Right cardiac atrium (tissue), 5 donors: ENCODE data around the gene SF1. TPM values are rescaled to one million over a fixed set of nuclear protein-coding genes. Genes with fewer than 3 reads are reported as not detected.

Experiments used
- ATAC-seq, 2 donors: fragments of 200-7000 bp; cut with Tn5 transposase; one replicate each; pipeline versions ENCODE4 v1.8.0 to v1.9.1; 2020; ENCODE audit warnings: moderate library complexity in 2 of 2, mild to moderate bottlenecking in 1 of 2
- DNase-seq, 3 donors: peaks; one replicate each; pipeline ENCODE4 v3.0.0-alpha.2; 2020
- H3K27ac ChIP-seq: one replicate; pipeline ENCODE4 v1.5.1; 2013; ENCODE audit warnings: mild to moderate bottlenecking, low read length, control low read depth, moderate library complexity
- H3K27me3 ChIP-seq: one replicate; pipeline ENCODE4 v1.6.1; 2013; ENCODE audit not compliant: control insufficient read depth, insufficient read depth
- H3K4me1 ChIP-seq: one replicate; pipeline ENCODE4 v1.6.1; 2013; ENCODE audit warnings: low read length; ENCODE audit not compliant: control insufficient read depth, insufficient read depth
- H3K4me3 ChIP-seq: one replicate; pipeline ENCODE4 v1.5.1; 2013; ENCODE audit warnings: low read length, control low read depth
- H3K9me3 ChIP-seq: one replicate; pipeline ENCODE4 v1.6.1; 2013; ENCODE audit warnings: low read length; ENCODE audit not compliant: control insufficient read depth
- WGBS: extraction: QIAGEN DNeasy Blood & Tissue Kit; methylation state at CpG from one replicate; pipeline ENCODE4 v1.1.7; 2013; 5-methylcytosine and 5-hydroxymethylcytosine counted together
- intact Hi-C, 4 donors: fragments of 100-400 bp; cut with DNase I; formaldehyde crosslinking; loops; one replicate each; pipeline versions ENCODE4 v1.11.0 to v1.14.0; 2022 to 2023
- polyA plus RNA-seq: library from polyadenylated mRNA; stranded (reverse); fragments of 200-250 nt; gene quantifications from one replicate; pipeline ENCODE4 v1.2.3, GENCODE V29; 2013
- total RNA-seq, 4 donors: library from RNA; stranded (reverse); fragmentation: NEBNext Ultra II Directional; extraction: Animal tissue kit (Norgen Biotek cat#: 25700); gene quantifications; one replicate each; pipeline ENCODE4 v1.2.1, GENCODE V29; 2021
- donor health status: healthy with polysubstance abuse.
- donor health status: DM: no; HTN: yes; CAD: no.
- donor health status: DM: no; HTN: no; CAD: no.
- donor health status: DM: no; HTN: yes; CAD: no; lungs with severe emphysema.
- donor health status: DM: yes; HTN: yes; CAD: no.

Gene SF1
- total and polyA plus RNA-seq, 5 donors, result 72.8 to 203 (median 195) TPM

- no peak overlapping the region for H3K27ac ChIP-seq
- H3K27me3 ChIP-seq, result no peaks in the 10 kb centered on the region
- WGBS, result 44% methylated on average over 9 of the region's 9 CpGs
- ATAC-seq (no peak), DNase-seq (peak in 2 of 3 donors; percentile 30 to 36)
- intact Hi-C loops, result no loop called here
- H3K4me3 ChIP-seq, result no peak overlapping the region
- H3K4me1 ChIP-seq, result no peaks in the 10 kb centered on the region
- no peaks in the 10 kb centered on the region for H3K9me3 ChIP-seq
Measured at GRCh38 chr11:64726211-64726641, 52.1 kb downstream of the SF1 start.

GRCh38 chr11:64724863-64725532 lies 53.3 kb downstream of the SF1 start:
- Histone ChIP-seq H3K4me3 (no peak overlapping the region), H3K9me3 (no peaks in the 10 kb centered on the region), H3K27ac (no peak overlapping the region), H3K27me3 (no peaks in the 10 kb centered on the region), H3K4me1 (no peaks in the 10 kb centered on the region)
- ATAC-seq (no peak), DNase-seq (peak in 1 of 3 donors; percentile 14)
- intact Hi-C loops, result loop anchor here in 1 of 4 donors (5.0 kb wide), 1 partner anchor 38 kb away; no protein-coding TSS in a partner anchor
- 71% methylated on average over 7 of the region's 7 CpGs for WGBS

DNA sequence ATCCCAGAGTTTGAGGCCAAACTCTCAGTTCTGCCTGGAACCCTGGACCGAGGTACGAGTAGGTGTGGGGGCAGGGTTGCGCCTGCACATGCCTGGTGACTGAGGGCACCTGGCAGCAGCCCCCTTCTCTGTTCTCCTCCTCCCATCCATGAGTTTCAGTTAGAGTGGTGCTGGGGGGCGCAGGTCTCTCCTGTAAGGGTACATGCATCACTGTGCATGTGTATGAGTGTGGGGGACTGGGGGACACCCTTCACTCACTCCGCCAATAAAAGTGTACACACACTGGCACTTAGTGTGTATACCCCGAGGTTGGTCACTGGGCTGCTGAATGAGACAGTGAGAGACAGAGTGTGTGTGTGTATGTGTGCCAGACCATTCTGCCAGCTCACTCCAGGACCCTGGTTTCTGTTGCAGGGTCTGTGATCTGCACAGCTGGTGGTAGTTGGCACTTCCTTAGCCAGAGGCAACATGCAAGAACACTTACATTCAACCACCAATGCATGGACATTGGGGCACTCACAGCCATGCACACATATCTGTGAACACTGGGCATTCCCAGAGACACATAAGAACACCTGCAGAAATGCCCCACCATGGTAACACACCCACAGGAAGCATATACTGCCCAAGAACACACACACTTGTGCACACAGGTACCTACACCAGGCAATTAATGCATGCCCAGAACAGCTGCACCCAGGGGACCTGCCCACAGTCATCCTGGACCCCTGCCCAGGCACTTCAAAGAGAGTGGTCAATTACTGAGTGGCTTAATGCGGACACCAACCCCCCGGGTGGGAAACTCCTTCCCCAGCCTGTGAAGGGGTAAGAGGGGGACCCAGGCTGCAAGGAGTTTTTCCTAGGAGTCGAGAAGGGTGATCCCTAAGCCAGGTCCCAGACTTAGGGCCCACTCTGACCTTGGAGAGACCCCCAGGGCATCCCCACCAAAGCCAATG lies 54.2 kb downstream of the SF1 start:
- no peaks in the 10 kb centered on the region for H3K9me3 ChIP-seq
- H3K27me3 ChIP-seq, result no peaks in the 10 kb centered on the region
- 66% methylated on average over 9 of the region's 9 CpGs for WGBS
- ATAC-seq (no peak), DNase-seq (peak in 1 of 3 donors; percentile 26)
- no peak overlapping the region for H3K4me3 ChIP-seq
- H3K4me1 ChIP-seq, result no peaks in the 10 kb centered on the region
- intact Hi-C loops, result loop anchor here in 2 of 4 donors (2.0 to 5.0 kb wide), 2 partner anchors 35 to 37 kb away; no protein-coding TSS in a partner anchor
- H3K27ac ChIP-seq, result no peak overlapping the region

- WGBS, result 2% methylated on average over 66 of the region's 66 CpGs
Measured at GRCh38 chr11:64723117-64723906, 55.0 kb downstream of the SF1 start, which contains the start of gene NRXN2. TSS of gene NRXN2 (minus strand) at chr11:64723197. CDS start at chr11:64713699, 9,498 bp downstream.

DNA sequence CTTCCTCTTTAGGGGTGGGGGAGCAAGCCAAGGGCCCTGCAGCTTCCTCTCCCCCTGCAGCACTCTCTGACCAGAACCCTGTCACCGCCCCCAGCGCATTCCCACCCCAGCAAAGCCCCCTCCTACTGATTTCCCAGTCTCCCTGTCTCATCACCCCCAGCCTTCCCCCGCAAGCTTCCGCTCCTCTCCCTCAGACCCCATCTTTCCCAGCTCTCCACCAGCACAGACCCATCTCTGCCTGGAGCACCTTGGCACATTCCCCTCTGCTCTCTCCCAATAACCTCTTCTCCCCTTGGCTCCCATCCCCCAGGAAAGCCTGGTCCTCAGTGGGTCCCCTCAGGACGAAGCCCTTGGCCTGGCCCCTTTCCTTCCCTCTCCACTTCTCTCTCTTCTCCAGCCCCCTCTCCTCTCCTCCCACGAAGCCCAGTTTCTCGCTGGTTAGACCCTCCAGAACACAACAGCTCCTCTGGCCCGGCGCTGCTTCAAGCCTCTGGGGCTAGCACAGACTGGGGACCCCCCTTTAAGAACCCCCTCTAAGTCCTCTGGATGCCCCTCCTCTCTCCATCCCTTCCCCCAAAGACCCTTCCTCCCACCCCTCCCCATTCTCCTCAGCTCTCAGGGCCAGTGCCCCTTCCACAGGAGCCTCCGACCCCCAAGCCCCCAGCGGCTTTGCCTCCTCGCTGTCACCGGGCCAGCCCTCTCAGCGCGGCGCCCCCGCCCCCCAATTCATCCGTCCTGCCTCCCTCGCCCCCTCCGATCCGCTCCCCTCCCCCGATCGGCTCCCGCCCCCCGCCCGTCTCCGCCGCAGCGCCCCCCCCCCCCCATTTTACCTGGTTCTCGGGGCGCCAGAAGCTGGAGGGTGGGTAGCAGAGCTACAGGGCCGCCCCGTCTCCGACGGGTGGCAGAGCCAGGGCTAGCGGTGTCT lies 55.9 kb downstream of the SF1 start:
- WGBS, result 9% methylated on average over 34 of the region's 36 CpGs
- no peak overlapping the region for H3K4me3 ChIP-seq
- no peaks in the 10 kb centered on the region for H3K9me3 ChIP-seq
- peak in 1 of 3 donors; percentile 52 for DNase-seq
- no peak overlapping the region for H3K27ac ChIP-seq
- no peaks in the 10 kb centered on the region for H3K4me1 ChIP-seq
- intact Hi-C loops, result loop anchor here in 2 of 4 donors (2.0 to 5.0 kb wide), 2 partner anchors 34 to 35 kb away; no protein-coding TSS in a partner anchor
- no peak for ATAC-seq
- no peaks in the 10 kb centered on the region for H3K27me3 ChIP-seq

More at GRCh38 chr11:64723117-64723906, 55.0 kb downstream of the SF1 start, which contains the start of gene NRXN2:
- H3K27me3 ChIP-seq, result no peaks in the 10 kb centered on the region
- peak within 1 kb of the TSS; percentile 66 for H3K4me3 ChIP-seq
- no peak within 1 kb of the TSS for H3K27ac ChIP-seq
- DNase-seq (peak; percentile 86 to 95 (median 93)), ATAC-seq (peak; percentile 96 to 97)
- intact Hi-C loops, result loop anchor here in 2 of 4 donors (2.0 to 5.0 kb wide), 2 partner anchors 35 to 36 kb away; no protein-coding TSS in a partner anchor
- no peaks in the 10 kb centered on the region for H3K4me1 ChIP-seq
- H3K9me3 ChIP-seq, result no peaks in the 10 kb centered on the region

GRCh38 chr11:64721359-64721699 lies 57.0 kb downstream of the SF1 start:
- 50% methylated on average over 3 of the region's 3 CpGs for WGBS
- H3K9me3 ChIP-seq, result no peaks in the 10 kb centered on the region
- H3K27ac ChIP-seq, result no peak overlapping the region
- H3K4me3 ChIP-seq, result no peak overlapping the region
- ATAC-seq, result no peak
- H3K27me3 ChIP-seq, result no peaks in the 10 kb centered on the region
- no peaks in the 10 kb centered on the region for H3K4me1 ChIP-seq
- DNase-seq, result peak in 1 of 3 donors; percentile 9
- intact Hi-C loops, result loop anchor here in 1 of 4 donors (5.0 kb wide), 1 partner anchor 34 kb away; no protein-coding TSS in a partner anchor

- H3K9me3 ChIP-seq, result no peaks in the 10 kb centered on the region
- ATAC-seq (no peak), DNase-seq (peak in 1 of 3 donors; percentile 20)
- no peaks in the 10 kb centered on the region for H3K4me1 ChIP-seq
- no peak overlapping the region for H3K4me3 ChIP-seq
- no peak overlapping the region for H3K27ac ChIP-seq
- 76% methylated on average over 12 of the region's 12 CpGs for WGBS
- intact Hi-C loops, result loop anchor here in 1 of 4 donors (5.0 kb wide), 1 partner anchor 33 kb away; no protein-coding TSS in a partner anchor
- H3K27me3 ChIP-seq, result no peaks in the 10 kb centered on the region
Measured at GRCh38 chr11:64720640-64721358, 57.5 kb downstream of the SF1 start.

- H3K4me1 ChIP-seq, result no peaks in the 10 kb centered on the region
- no peaks in the 10 kb centered on the region for H3K27me3 ChIP-seq
- intact Hi-C loops, result loop anchor here in 1 of 4 donors (5.0 kb wide), 1 partner anchor 33 kb away; no protein-coding TSS in a partner anchor
- H3K9me3 ChIP-seq, result no peaks in the 10 kb centered on the region
- no peak overlapping the region for H3K27ac ChIP-seq
- WGBS, result 71% methylated on average over 9 of the region's 9 CpGs
- DNase-seq (peak in 1 of 3 donors; percentile 56), ATAC-seq (no peak)
- H3K4me3 ChIP-seq, result no peak overlapping the region
Measured at GRCh38 chr11:64720167-64720566, 58.2 kb downstream of the SF1 start.

DNA sequence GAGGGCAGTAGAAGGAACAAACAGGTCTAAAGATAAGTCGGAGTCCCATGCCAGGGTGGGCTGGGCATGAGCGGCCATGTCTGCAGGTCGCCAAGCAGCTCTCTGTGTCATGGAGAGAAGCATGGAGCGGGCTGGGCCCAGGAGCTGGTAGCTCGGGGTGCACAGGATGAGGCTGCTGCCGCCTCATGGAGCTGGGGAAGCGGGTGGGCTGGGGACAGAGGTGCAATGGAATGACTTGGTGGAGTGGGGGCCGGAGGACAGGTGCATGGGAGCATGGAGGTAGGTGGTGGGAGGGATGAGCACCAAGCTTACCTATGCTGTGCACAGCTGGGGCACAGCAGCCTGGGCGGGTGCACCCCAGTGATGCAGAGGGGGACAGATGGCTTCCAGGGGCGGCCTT lies 58.9 kb downstream of the SF1 start:
- 84% methylated on average over 10 of the region's 10 CpGs for WGBS
- no peaks in the 10 kb centered on the region for H3K9me3 ChIP-seq
- intact Hi-C loops, result no loop called here
- no peaks in the 10 kb centered on the region for H3K27me3 ChIP-seq
- H3K4me1 ChIP-seq, result no peaks in the 10 kb centered on the region
- no peak overlapping the region for H3K4me3 ChIP-seq
- DNase-seq (peak in 1 of 3 donors; percentile 21), ATAC-seq (no peak)
- H3K27ac ChIP-seq, result no peak overlapping the region
